Body of pancreas (tissue), 4 donors: ENCODE data around the gene DDX1.

Experiments
- CTCF ChIP-seq, 7 experiments: fragments of 450-650 bp in 4 of 7; fragments of 200-600 bp in 3 of 7; sonication (generic) in 3 of 7; IDR thresholded peaks; one replicate each; pipeline ENCODE4 v1.5.1; 2016 to 2019; ENCODE audit warnings: antibody characterized with exemption in 7 of 7
- POLR2A ChIP-seq, 3 donors: fragments of 450-650 bp; IDR thresholded peaks; one replicate each; pipeline ENCODE4 v1.6.1; 2016; ENCODE audit warnings: antibody characterized with exemption in 3 of 3, mild to moderate bottlenecking in 2 of 3

- TF ChIP-seq CTCF (IDR thresholded peaks at IDR 0.05) = no peak
- TF ChIP-seq POLR2A (IDR thresholded peaks at IDR 0.05) = no peak
Observed at GRCh38 chr2:15603044-15603765, 11.5 kb downstream of the DDX1 start.
